ENCODE results near the gene PSMD2. TPM values are rescaled to one million over a fixed set of nuclear protein-coding genes. Genes with fewer than 3 reads are reported as not detected.

The PSMD2 gene
- total RNA-seq, 1 donor from 2014 or later: 213 TPM

DNA sequence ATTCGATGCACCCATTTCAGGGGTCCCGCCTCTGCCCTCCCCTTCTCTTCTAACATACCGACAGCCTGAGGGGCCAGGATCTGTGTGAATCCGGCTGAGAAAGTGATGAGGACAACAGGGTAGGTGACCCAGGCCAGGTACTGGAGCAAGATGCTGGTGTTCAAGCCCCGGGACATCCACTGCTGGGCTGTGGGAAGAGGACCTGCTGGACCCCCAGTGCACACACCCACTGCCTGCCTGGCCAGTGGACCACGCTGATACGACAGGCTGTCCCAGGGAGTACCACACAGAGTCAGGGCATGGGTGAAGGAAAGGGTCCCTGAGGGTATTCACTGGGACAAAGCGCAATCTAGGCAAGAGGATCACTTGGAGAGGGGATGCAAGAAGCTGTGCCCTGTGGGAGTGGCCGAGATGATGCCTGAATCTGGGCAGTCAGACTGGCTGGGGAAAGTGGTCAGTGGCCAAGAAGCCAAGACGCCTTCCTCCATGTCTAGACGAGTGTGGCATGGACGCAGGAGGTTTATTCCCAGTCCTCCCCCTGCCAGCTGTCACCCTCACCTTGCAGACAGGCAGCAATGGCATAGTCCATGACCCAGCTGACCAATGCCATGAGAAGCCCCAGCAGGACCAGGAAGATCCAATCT lies 59.2 kb downstream of the PSMD2 start:
- no peaks in the 10 kb centered on the region for H3K27me3 ChIP-seq (ENCODE audit: low read depth)
- H3K4me3 ChIP-seq: no peak overlapping the region
- no peak overlapping the region for H3K27ac ChIP-seq (replicated peaks)
- DNase-seq: no peak
- TF ChIP-seq, protein P1, sequence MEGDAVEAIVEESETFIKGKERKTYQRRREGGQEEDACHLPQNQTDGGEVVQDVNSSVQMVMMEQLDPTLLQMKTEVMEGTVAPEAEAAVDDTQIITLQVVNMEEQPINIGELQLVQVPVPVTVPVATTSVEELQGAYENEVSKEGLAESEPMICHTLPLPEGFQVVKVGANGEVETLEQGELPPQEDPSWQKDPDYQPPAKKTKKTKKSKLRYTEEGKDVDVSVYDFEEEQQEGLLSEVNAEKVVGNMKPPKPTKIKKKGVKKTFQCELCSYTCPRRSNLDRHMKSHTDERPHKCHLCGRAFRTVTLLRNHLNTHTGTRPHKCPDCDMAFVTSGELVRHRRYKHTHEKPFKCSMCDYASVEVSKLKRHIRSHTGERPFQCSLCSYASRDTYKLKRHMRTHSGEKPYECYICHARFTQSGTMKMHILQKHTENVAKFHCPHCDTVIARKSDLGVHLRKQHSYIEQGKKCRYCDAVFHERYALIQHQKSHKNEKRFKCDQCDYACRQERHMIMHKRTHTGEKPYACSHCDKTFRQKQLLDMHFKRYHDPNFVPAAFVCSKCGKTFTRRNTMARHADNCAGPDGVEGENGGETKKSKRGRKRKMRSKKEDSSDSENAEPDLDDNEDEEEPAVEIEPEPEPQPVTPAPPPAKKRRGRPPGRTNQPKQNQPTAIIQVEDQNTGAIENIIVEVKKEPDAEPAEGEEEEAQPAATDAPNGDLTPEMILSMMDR (IDR thresholded peaks at IDR 0.05; ENCODE audit: borderline replicate concordance): no peak
- intact Hi-C loops (cut with micrococcal nuclease): no loop called here
- no peaks in the 10 kb centered on the region for H3K9me3 ChIP-seq (replicated peaks)
- peaks cover 12% of the 10 kb centered on the region for H3K36me3 ChIP-seq
- peaks cover 30% of the 10 kb centered on the region for H3K4me1 ChIP-seq

Other genes starting within 250 kb of the PSMD2 start
- gene HTR3C, start 246.2 kb upstream of the PSMD2 start, total RNA-seq: not detected
- gene HTR3E, start 202.2 kb upstream of the PSMD2 start, total RNA-seq: not detected
- gene EIF2B5, start 163.9 kb upstream of the PSMD2 start, total RNA-seq: 32.1 TPM
- gene DVL3, start 143.9 kb upstream of the PSMD2 start, total RNA-seq: 63.5 TPM
- 336 TPM for gene AP2M1, start 124.4 kb upstream of the PSMD2 start, total RNA-seq
- gene ABCF3, start 113.0 kb upstream of the PSMD2 start, total RNA-seq: 70.2 TPM
- gene VWA5B2, start 69.7 kb upstream of the PSMD2 start, total RNA-seq: not detected
- gene ALG3, start 50.3 kb upstream of the PSMD2 start, total RNA-seq: 16.1 TPM
- 1.6 TPM for gene EEF1AKMT4, start 49.6 kb upstream of the PSMD2 start, total RNA-seq
- 0.16 TPM for gene CAMK2N2, start 37.7 kb upstream of the PSMD2 start, total RNA-seq
- not detected for gene ECE2, start 23.2 kb upstream of the PSMD2 start, total RNA-seq
- 224 TPM for gene EIF4G1, start 15.4 kb downstream of the PSMD2 start, total RNA-seq
- 30.2 TPM for gene FAM131A, start 38.4 kb downstream of the PSMD2 start, total RNA-seq
- 1.7 TPM for gene CLCN2, start 62.4 kb downstream of the PSMD2 start, total RNA-seq
- 24.3 TPM for gene POLR2H, start 62.5 kb downstream of the PSMD2 start, total RNA-seq
- 0.11 TPM for gene THPO, start 79.0 kb downstream of the PSMD2 start, total RNA-seq
- gene CHRD, start 80.8 kb downstream of the PSMD2 start, total RNA-seq: 6.5 TPM

Data from left ventricle myocardium inferior (tissue), 1 donor.